Measurements from ENCODE around the gene RBPMS2.

GRCh38 chr15:64763021-64763420 is 12.4 kb downstream of the RBPMS2 start:
- no peak for TF ChIP-seq GATA2 (IDR thresholded peaks at IDR 0.05; ENCODE audit: low read depth, low read length)
- no peak for TF ChIP-seq GATA3 (IDR thresholded peaks at IDR 0.05; ENCODE audit: low read depth, low read length)

Data from SH-SY5Y (cell line).